Liver (tissue), 9 donors: Measurements from ENCODE around the gene PRKN. TPM values are rescaled to one million over a fixed set of nuclear protein-coding genes. Genes with fewer than 3 reads are reported as not detected.

Source experiments
- DNase-seq: peaks from one replicate; pipeline ENCODE4 v3.0.0-alpha.2; 2017; ENCODE audit warnings: low spot score
- H3K27ac ChIP-seq, 2 donors: one replicate each; pipeline ENCODE4 v1.7.0; 2013; ENCODE audit warnings: inconsistent platforms in 2 of 2, low read length in 2 of 2, control low read depth in 1 of 2, low read depth in 1 of 2, mild to moderate bottlenecking in 1 of 2
- H3K27me3 ChIP-seq, 4 donors: one replicate each; pipeline versions ENCODE4 v1.6.1 to v1.7.0; 2013; ENCODE audit warnings: low read length in 3 of 4, inconsistent platforms in 1 of 4, mild to moderate bottlenecking in 1 of 4, moderate library complexity in 1 of 4; ENCODE audit not compliant: control insufficient read depth in 4 of 4, insufficient read depth in 4 of 4
- H3K36me3 ChIP-seq, 4 donors: one replicate each; pipeline versions ENCODE4 v1.6.1 to v1.7.0; 2013; ENCODE audit warnings: low read length in 3 of 4, mild to moderate bottlenecking in 3 of 4, low read depth in 1 of 4, moderate library complexity in 1 of 4; ENCODE audit not compliant: control insufficient read depth in 4 of 4, insufficient read depth in 3 of 4
- H3K4me1 ChIP-seq, 4 donors: one replicate each; pipeline versions ENCODE4 v1.6.1 to v1.7.0; 2013; ENCODE audit warnings: low read length in 3 of 4, mild to moderate bottlenecking in 3 of 4, moderate library complexity in 1 of 4; ENCODE audit not compliant: control insufficient read depth in 4 of 4, insufficient read depth in 4 of 4
- H3K4me3 ChIP-seq, 3 donors: one replicate each; pipeline versions ENCODE4 v1.6.1 to v1.7.0; 2013; ENCODE audit warnings: low read length in 3 of 3, control low read depth in 1 of 3, low read depth in 1 of 3, mild to moderate bottlenecking in 1 of 3
- H3K9ac ChIP-seq, 2 donors: one replicate each; pipeline ENCODE4 v1.7.0; 2013; ENCODE audit warnings: low read length in 2 of 2, mild to moderate bottlenecking in 2 of 2, moderate library complexity in 2 of 2, control low read depth in 1 of 2, low read depth in 1 of 2
- H3K9me3 ChIP-seq, 4 donors: one replicate each; pipeline versions ENCODE4 v1.6.1 to v1.7.0; 2013; ENCODE audit warnings: low read length in 3 of 4; ENCODE audit not compliant: control insufficient read depth in 4 of 4
- ATF3 ChIP-seq: IDR thresholded peaks from 2 replicates; pipeline ENCODE4 v1.6.1; 2016; ENCODE audit warnings: antibody characterized with exemption
- CTCF ChIP-seq: fragments of 150-350 bp; IDR thresholded peaks from 2 replicates; pipeline ENCODE4 v1.5.1; 2017; ENCODE audit warnings: improper control_type of control experiment, low read depth, low read length; ENCODE audit not compliant: missing input control
- FOXA1 ChIP-seq: IDR thresholded peaks from 2 replicates; pipeline ENCODE4 v1.6.1; 2016; ENCODE audit warnings: antibody characterized with exemption
- GABPA ChIP-seq, 2 donors: IDR thresholded peaks in 1 of 2; conservative IDR thresholded peaks in 1 of 2; 2 replicates each; pipeline ENCODE4 v1.6.1; 2016; ENCODE audit warnings: antibody characterized with exemption in 2 of 2, mild to moderate bottlenecking in 1 of 2, moderate library complexity in 1 of 2
- HNF4A ChIP-seq, 2 donors: conservative IDR thresholded peaks; 2 replicates each; pipeline ENCODE4 v1.6.1; 2016; ENCODE audit warnings: antibody characterized with exemption in 2 of 2, mild to moderate bottlenecking in 2 of 2
- JUND ChIP-seq, 2 donors: IDR thresholded peaks; 2 replicates each; pipeline ENCODE4 v1.6.1; 2016; ENCODE audit warnings: antibody characterized with exemption in 2 of 2
- NR2F2 ChIP-seq: IDR thresholded peaks from 2 replicates; pipeline ENCODE4 v1.6.1; 2016; ENCODE audit warnings: antibody characterized with exemption
- RAD21 ChIP-seq, 2 donors: IDR thresholded peaks; 2 replicates each; pipeline ENCODE4 v1.6.1; 2016; ENCODE audit warnings: antibody characterized with exemption in 2 of 2, mild to moderate bottlenecking in 2 of 2
- REST ChIP-seq: IDR thresholded peaks from 2 replicates; pipeline ENCODE4 v1.6.1; 2016; ENCODE audit warnings: antibody characterized with exemption, mild to moderate bottlenecking
- TAF1 ChIP-seq: conservative IDR thresholded peaks from 2 replicates; pipeline ENCODE4 v1.6.1; 2016; ENCODE audit warnings: antibody characterized with exemption, mild to moderate bottlenecking
- YY1 ChIP-seq: IDR thresholded peaks from 2 replicates; pipeline ENCODE4 v1.6.1; 2016; ENCODE audit warnings: antibody characterized with exemption, mild to moderate bottlenecking
- ZBTB33 ChIP-seq: IDR thresholded peaks from 2 replicates; pipeline ENCODE4 v1.6.1; 2016; ENCODE audit warnings: antibody characterized with exemption
- WGBS: extraction: QIAGEN DNeasy Blood & Tissue Kit; methylation state at CpG from one replicate; pipeline ENCODE4 v1.1.7; 2013; 5-methylcytosine and 5-hydroxymethylcytosine counted together
- polyA plus RNA-seq, 2 donors: library from polyadenylated mRNA; stranded (reverse) in 1 of 2; unstranded in 1 of 2; fragments of 200-250 nt in 1 of 2; fragments of >200 nt in 1 of 2; fragmentation: Nextera tagmentation in 1 of 2; extraction: Ambion mirVana in 1 of 2; gene quantifications; one replicate each; pipeline versions ENCODE4 v1.2.1 to v1.2.3, GENCODE V29; 2013 to 2015
- total RNA-seq, 2 donors: library from RNA; depleted of rRNA; stranded (reverse); fragments of >200 nt; gene quantifications; one replicate each; pipeline ENCODE4 v1.2.3, GENCODE V29; 2014
- donor health status: healthy.
- donor health status: healthy.
- donor health status: healthy.
- donor health status: healthy.
- donor health status: healthy.

PRKN gene
- total and polyA plus RNA-seq, 4 donors: 0.47 to 4.1 (median 3.2) TPM

- no peak overlapping the region for H3K27ac ChIP-seq
- H3K4me3 ChIP-seq: no peak overlapping the region
- no peak for DNase-seq
- no peak overlapping the region for H3K9ac ChIP-seq
- no peaks in the 10 kb centered on the region for H3K4me1 ChIP-seq
- 78% methylated on average over 5 of the region's 5 CpGs for WGBS
- H3K9me3 ChIP-seq: peaks cover 0 to 6% (median 4%) of the 10 kb centered on the region in 4 donors
- H3K27me3 ChIP-seq: no peaks in the 10 kb centered on the region
- H3K36me3 ChIP-seq: no peaks in the 10 kb centered on the region
- TF ChIP-seq ZBTB33: no peak
- no peak for TF ChIP-seq NR2F2
- TF ChIP-seq TAF1: no peak
- TF ChIP-seq JUND (IDR thresholded peaks at IDR 0.05): no peak
- no peak for TF ChIP-seq CTCF
- no peak for TF ChIP-seq ATF3
- TF ChIP-seq FOXA1: no peak
- no peak for TF ChIP-seq RAD21 (IDR thresholded peaks at IDR 0.05)
- no peak for TF ChIP-seq GABPA (IDR thresholded peaks at IDR 0.05 in 1 of 2, conservative IDR thresholded peaks at IDR 0.05 in 1 of 2)
These were observed 1136.5 kb downstream of the PRKN start for GRCh38 chr6:161590961-161591627.

- Histone ChIP-seq H3K36me3 (no peaks in the 10 kb centered on the region), H3K4me3 (no peak overlapping the region), H3K9me3 (no peaks in the 10 kb centered on the region), H3K4me1 (no peaks in the 10 kb centered on the region), H3K27me3 (no peaks in the 10 kb centered on the region), H3K27ac (no peak overlapping the region), H3K9ac (no peak overlapping the region)
- DNase-seq: no peak
- WGBS: 86% methylated on average over 2 of the region's 2 CpGs
- TF ChIP-seq HNF4A (conservative IDR thresholded peaks at IDR 0.05) (no peak), JUND (IDR thresholded peaks at IDR 0.05) (no peak), FOXA1 (no peak), YY1 (no peak), ATF3 (no peak), REST (no peak)
These were observed 1140.7 kb downstream of the PRKN start for GRCh38 chr6:161586887-161587286.
